H9 (cell line): ENCODE results near the gene BCORL1. TPM values are rescaled to one million over a fixed set of nuclear protein-coding genes. Genes with fewer than 3 reads are reported as not detected.

ENCODE experiments used
- DNase-seq: peaks from one replicate; pipeline ENCODE4 v3.0.0-alpha.2; 2017
- H2AFZ ChIP-seq: one replicate; pipeline ENCODE4 v1.6.1; 2013; ENCODE audit warnings: mild to moderate bottlenecking, low read length, control low read depth, moderate library complexity
- H2AK5ac ChIP-seq: 2 replicates; pipeline ENCODE4 v1.6.1; 2013; ENCODE audit warnings: low read length, control low read depth, mixed read lengths; ENCODE audit not compliant: insufficient read length
- H2BK120ac ChIP-seq: one replicate; pipeline ENCODE4 v1.6.1; 2013; ENCODE audit warnings: low read depth, mild to moderate bottlenecking, low read length, control low read depth, inconsistent platforms; ENCODE audit not compliant: poor library complexity, severe bottlenecking
- H2BK12ac ChIP-seq: 2 replicates; pipeline ENCODE4 v1.6.1; 2013; ENCODE audit warnings: low read length, control low read depth, mixed read lengths, low read depth; ENCODE audit not compliant: insufficient read length
- H2BK15ac ChIP-seq: 2 replicates; pipeline ENCODE4 v1.6.1; 2013; ENCODE audit warnings: low read depth, low read length, control low read depth
- H2BK20ac ChIP-seq: one replicate; pipeline ENCODE4 v1.6.1; 2013; ENCODE audit warnings: low read depth, mild to moderate bottlenecking, low read length, control low read depth, inconsistent platforms; ENCODE audit not compliant: poor library complexity, severe bottlenecking
- H2BK5ac ChIP-seq: 2 replicates; pipeline ENCODE4 v1.6.1; 2013; ENCODE audit warnings: low read length, control low read depth, mixed read lengths; ENCODE audit not compliant: insufficient read length
- H3K14ac ChIP-seq: 2 replicates; pipeline ENCODE4 v1.6.1; 2013; ENCODE audit warnings: low read length, control low read depth; ENCODE audit not compliant: insufficient read depth
- H3K18ac ChIP-seq: 2 replicates; pipeline ENCODE4 v1.6.1; 2013; ENCODE audit warnings: low read depth, mild to moderate bottlenecking, mixed read lengths, low read length, control low read depth; ENCODE audit not compliant: insufficient read length
- H3K23ac ChIP-seq: 2 replicates; pipeline ENCODE4 v1.6.1; 2013; ENCODE audit warnings: low read length, control low read depth, mixed read lengths, low read depth; ENCODE audit not compliant: insufficient read length
- H3K23me2 ChIP-seq: 2 replicates; pipeline ENCODE4 v1.6.1; 2013; ENCODE audit warnings: low read depth, mild to moderate bottlenecking, mixed read lengths, low read length, control low read depth; ENCODE audit not compliant: insufficient read length, poor library complexity, severe bottlenecking
- H3K27ac ChIP-seq: 2 replicates; pipeline ENCODE4 v1.5.1; 2013; ENCODE audit warnings: low read length, control low read depth, mixed read lengths, low read depth; ENCODE audit not compliant: insufficient read length
- H3K27me3 ChIP-seq: 2 replicates; pipeline ENCODE4 v1.6.1; 2013; ENCODE audit warnings: low read length, control low read depth, inconsistent platforms; ENCODE audit not compliant: insufficient read depth
- H3K4ac ChIP-seq: 2 replicates; pipeline ENCODE4 v1.6.1; 2013; ENCODE audit warnings: low read depth, mild to moderate bottlenecking, control low read depth, inconsistent platforms, low read length, moderate library complexity
- H3K4me1 ChIP-seq: 2 replicates; pipeline ENCODE4 v1.6.1; 2013; ENCODE audit warnings: low read length, control low read depth, inconsistent platforms; ENCODE audit not compliant: insufficient read depth
- H3K4me2 ChIP-seq: 2 replicates; pipeline ENCODE4 v1.6.1; 2013; ENCODE audit warnings: low read length, control low read depth, mixed read lengths; ENCODE audit not compliant: insufficient read length, insufficient read depth
- H3K56ac ChIP-seq: 2 replicates; pipeline ENCODE4 v1.6.1; 2013; ENCODE audit warnings: low read depth, mild to moderate bottlenecking, mixed read lengths, low read length, control low read depth; ENCODE audit not compliant: insufficient read length
- H3K79me1 ChIP-seq: 2 replicates; pipeline ENCODE4 v1.6.1; 2013; ENCODE audit warnings: low read depth, mild to moderate bottlenecking, moderate library complexity, low read length, control low read depth, inconsistent platforms; ENCODE audit not compliant: insufficient read depth, poor library complexity, severe bottlenecking
- H3K79me2 ChIP-seq: 2 replicates; pipeline ENCODE4 v1.6.1; 2013; ENCODE audit warnings: low read length, control low read depth, inconsistent platforms; ENCODE audit not compliant: insufficient read depth
- H3K9ac ChIP-seq: 2 replicates; pipeline ENCODE4 v1.6.1; 2013; ENCODE audit warnings: low read length, control low read depth, mixed read lengths; ENCODE audit not compliant: insufficient read length; ENCODE audit errors: extremely low read depth
- H3K9me3 ChIP-seq: one replicate; pipeline ENCODE4 v1.6.1; 2013; ENCODE audit warnings: low read depth, low read length, inconsistent platforms; ENCODE audit not compliant: control insufficient read depth
- H3T11ph ChIP-seq: one replicate; pipeline ENCODE4 v1.6.1; 2013; ENCODE audit warnings: mild to moderate bottlenecking, low read length, control low read depth, inconsistent platforms
- H4K20me1 ChIP-seq: one replicate; pipeline ENCODE4 v1.6.1; 2013; ENCODE audit not compliant: control insufficient read depth, insufficient read length, insufficient read depth
- H4K5ac ChIP-seq: 2 replicates; pipeline ENCODE4 v1.6.1; 2013; ENCODE audit warnings: low read depth, mild to moderate bottlenecking, mixed read lengths, low read length, control low read depth; ENCODE audit not compliant: insufficient read length
- H4K8ac ChIP-seq: replicated peaks from 2 replicates; pipeline ENCODE4 v1.6.1; 2013; ENCODE audit warnings: low read length, control low read depth, mixed read lengths, low read depth; ENCODE audit not compliant: insufficient read length
- H4K91ac ChIP-seq: 2 replicates; pipeline ENCODE4 v1.6.1; 2013; ENCODE audit warnings: low read depth, mild to moderate bottlenecking, moderate library complexity, mixed read lengths, low read length, control low read depth; ENCODE audit not compliant: insufficient read length
- H3K27ac Mint-ChIP-seq, 3 experiments: 2 replicates in 2 of 3; 3 replicates in 1 of 3; pipeline ENCODE4 v1.8.0; 2020 to 2021; ENCODE audit warnings: mixed read lengths in 3 of 3, mild to moderate bottlenecking in 1 of 3, moderate library complexity in 1 of 3
- H3K27me3 Mint-ChIP-seq: 2 replicates; pipeline ENCODE4 v1.8.0; 2021; ENCODE audit warnings: low read depth, mild to moderate bottlenecking, moderate library complexity, mixed read lengths
- H3K36me3 Mint-ChIP-seq, 3 experiments: 2 replicates in 2 of 3; 3 replicates in 1 of 3; pipeline ENCODE4 v1.8.0; 2020 to 2021; ENCODE audit warnings: low read depth in 3 of 3, mixed read lengths in 3 of 3; ENCODE audit not compliant: insufficient read depth in 1 of 3
- H3K4me1 Mint-ChIP-seq, 2 experiments: 2 replicates each; pipeline ENCODE4 v1.8.0; 2020; ENCODE audit warnings: mixed read lengths in 2 of 2
- H3K4me3 Mint-ChIP-seq, 2 experiments: 2 replicates in 1 of 2; 3 replicates in 1 of 2; pipeline ENCODE4 v1.8.0; 2020 to 2021; ENCODE audit warnings: mild to moderate bottlenecking in 2 of 2, mixed read lengths in 2 of 2, moderate library complexity in 1 of 2
- H3K9me3 Mint-ChIP-seq, 2 experiments: 2 replicates in 1 of 2; 3 replicates in 1 of 2; pipeline ENCODE4 v1.8.0; 2020; ENCODE audit warnings: mild to moderate bottlenecking in 2 of 2, mixed read lengths in 2 of 2, moderate library complexity in 1 of 2
- WGBS: extraction: QIAGEN DNeasy Blood & Tissue Kit; methylation state at CpG from one replicate; pipeline ENCODE4 v1.1.7; 2013; ENCODE audit warnings: missing lambda C conversion rate, low lambda C conversion rate, mixed read lengths; ENCODE audit not compliant: insufficient read length; ENCODE audit errors: extremely low coverage; 5-methylcytosine and 5-hydroxymethylcytosine counted together
- total RNA-seq: library from RNA; stranded (reverse); gene quantifications from 2 replicates; pipeline ENCODE4 v1.2.1, GENCODE V29; 2021
- TF ChIP-seq, protein P1 (sequence below): fragments of 200-600 bp; sonication (generic); conservative IDR thresholded peaks from 3 replicates; pipeline ENCODE4 v1.8.0; 2021; ENCODE audit warnings: antibody characterized with exemption, mild to moderate bottlenecking

BCORL1 gene
- total RNA-seq, 1 experiment from 2014 or later: 6.1 TPM

DNA sequence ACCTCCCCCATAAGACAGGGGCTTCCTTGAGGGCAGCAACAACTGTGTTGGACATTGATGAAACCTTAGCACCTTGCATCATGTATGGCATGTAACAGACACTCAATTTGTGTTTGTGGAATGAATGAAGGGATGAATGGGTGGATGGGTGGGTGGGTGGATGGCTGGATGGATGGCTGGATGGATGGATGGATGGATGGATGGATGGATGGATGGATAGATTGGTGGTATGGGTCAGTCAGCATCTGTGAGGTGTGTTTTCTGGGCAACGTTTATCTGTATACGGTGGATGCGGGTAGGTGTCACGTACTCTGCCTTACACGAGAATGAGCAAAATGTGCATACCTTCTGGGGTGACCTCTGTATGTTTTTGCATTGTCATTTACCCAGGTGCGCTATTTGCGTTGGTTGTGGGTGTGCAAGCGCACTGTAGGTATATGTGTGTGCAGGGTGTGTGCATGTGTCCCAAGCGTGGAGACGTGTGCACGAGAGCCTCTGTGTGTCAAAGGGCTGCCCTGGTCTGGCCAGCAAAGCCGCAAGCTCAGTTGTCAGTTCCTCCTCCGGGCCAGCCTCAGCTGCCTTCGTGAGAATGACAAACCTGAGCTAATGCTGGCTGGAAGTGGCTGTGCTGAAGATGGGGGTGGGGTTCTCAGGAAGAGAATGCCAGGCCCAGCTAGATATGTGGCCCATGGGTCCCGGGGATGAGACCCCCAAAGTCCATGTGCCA, 101.4 kb downstream of the BCORL1 start:
- no peak overlapping the region for H3K4me3 Mint-ChIP-seq
- no peak overlapping the region for H3K4ac ChIP-seq
- peaks cover 0 to 83% of the 10 kb centered on the region in 2 experiments; a peak in 3 of 5 replicates for H3K9me3 Mint-ChIP-seq
- WGBS: no CpG with 5 or more reads among the region's 15 CpGs
- no peak overlapping the region for H2AK5ac ChIP-seq
- H3K27ac Mint-ChIP-seq: no peak overlapping the region
- no peak overlapping the region for H3K14ac ChIP-seq
- H2BK5ac ChIP-seq: no peak overlapping the region
- no peak overlapping the region for H3T11ph ChIP-seq
- H3K36me3 Mint-ChIP-seq: peaks cover 0 to 2% (median 0%) of the 10 kb centered on the region in 3 experiments; a peak in 1 of 7 replicates
- H4K5ac ChIP-seq: no peak overlapping the region
- H2BK15ac ChIP-seq: no peak overlapping the region
- H3K23ac ChIP-seq: no peak overlapping the region
- no peak overlapping the region for H2AFZ ChIP-seq
- no peak overlapping the region for H3K56ac ChIP-seq
- no peak overlapping the region for H3K18ac ChIP-seq
- H2BK12ac ChIP-seq: no peak overlapping the region
- no peak overlapping the region for H4K8ac ChIP-seq
- H3K4me1 ChIP-seq: 0 out of 2 replicates have a peak, but pooled peaks cover 3% of the 10 kb centered on the region
- H3K4me2 ChIP-seq: no peak overlapping the region
- H3K79me2 ChIP-seq: no peaks in the 10 kb centered on the region
- no peaks in the 10 kb centered on the region for H4K20me1 ChIP-seq
- H4K91ac ChIP-seq: no peak overlapping the region
- TF ChIP-seq, protein P1, sequence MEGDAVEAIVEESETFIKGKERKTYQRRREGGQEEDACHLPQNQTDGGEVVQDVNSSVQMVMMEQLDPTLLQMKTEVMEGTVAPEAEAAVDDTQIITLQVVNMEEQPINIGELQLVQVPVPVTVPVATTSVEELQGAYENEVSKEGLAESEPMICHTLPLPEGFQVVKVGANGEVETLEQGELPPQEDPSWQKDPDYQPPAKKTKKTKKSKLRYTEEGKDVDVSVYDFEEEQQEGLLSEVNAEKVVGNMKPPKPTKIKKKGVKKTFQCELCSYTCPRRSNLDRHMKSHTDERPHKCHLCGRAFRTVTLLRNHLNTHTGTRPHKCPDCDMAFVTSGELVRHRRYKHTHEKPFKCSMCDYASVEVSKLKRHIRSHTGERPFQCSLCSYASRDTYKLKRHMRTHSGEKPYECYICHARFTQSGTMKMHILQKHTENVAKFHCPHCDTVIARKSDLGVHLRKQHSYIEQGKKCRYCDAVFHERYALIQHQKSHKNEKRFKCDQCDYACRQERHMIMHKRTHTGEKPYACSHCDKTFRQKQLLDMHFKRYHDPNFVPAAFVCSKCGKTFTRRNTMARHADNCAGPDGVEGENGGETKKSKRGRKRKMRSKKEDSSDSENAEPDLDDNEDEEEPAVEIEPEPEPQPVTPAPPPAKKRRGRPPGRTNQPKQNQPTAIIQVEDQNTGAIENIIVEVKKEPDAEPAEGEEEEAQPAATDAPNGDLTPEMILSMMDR: no peak
- no peak overlapping the region for H2BK120ac ChIP-seq
- no peaks in the 10 kb centered on the region for H3K79me1 ChIP-seq
- H3K27me3 Mint-ChIP-seq: peaks cover 11% of the 10 kb centered on the region
- no peaks in the 10 kb centered on the region for H3K27me3 ChIP-seq
- H3K9me3 ChIP-seq: no peaks in the 10 kb centered on the region
- H3K23me2 ChIP-seq: no peaks in the 10 kb centered on the region
- DNase-seq: no peak
- no peak overlapping the region for H2BK20ac ChIP-seq
- no peak overlapping the region for H3K27ac ChIP-seq
- no peak overlapping the region for H3K9ac ChIP-seq
- peaks cover 10 to 43% of the 10 kb centered on the region in 2 experiments for H3K4me1 Mint-ChIP-seq
